GM12878 (cell line): Measurements from ENCODE around the gene UBXN4. TPM values are rescaled to one million over a fixed set of nuclear protein-coding genes. Genes with fewer than 3 reads are reported as not detected.

Source experiments
- ATAC-seq: fragments of 200-7000 bp; cut with Tn5 transposase; 3 replicates; pipeline ENCODE4 v1.9.1; 2020; ENCODE audit warnings: mild to moderate bottlenecking, moderate library complexity
- BruUV-seq: library from RNA; stranded (reverse); fragments of 400-500 nt; replicated peaks from 2 replicates; lab custom pipeline; 2021; lab: Mats Ljungman, UMichigan
- CTCF ChIA-PET: fragments of 300-600 bp; sonication (Branson Sonifier 250); formaldehyde crosslinking; extraction: SDS; loops from one replicate; lab custom pipeline; 2021; ENCODE audit warnings: inconsistent platforms; lab: Yijun Ruan, JAX
- POLR2A ChIA-PET: fragments of 350-600 bp; formaldehyde crosslinking; extraction: SDS; loops from one replicate; lab custom pipeline; 2021; ENCODE audit warnings: inconsistent platforms; lab: Charles Lee
- RAD21 ChIA-PET: fragments of 300-600 bp; sonication (Branson Sonifier 250); formaldehyde crosslinking; loops from one replicate; lab custom pipeline; 2023; ENCODE audit warnings: antibody characterized with exemption; ENCODE audit not compliant: unreplicated experiment; lab: Charles Lee
- SMC1A ChIA-PET: fragments of 300-600 bp; sonication (Branson Sonifier 250); formaldehyde crosslinking; loops from one replicate; lab custom pipeline; 2023; ENCODE audit not compliant: unreplicated experiment, uncharacterized antibody; lab: Charles Lee
- DNase-seq: peaks from one replicate; pipeline ENCODE4 v3.0.0-alpha.2; 2011; ENCODE audit warnings: low read depth, low spot score
- FAIRE-seq: peaks from 3 replicates; lab custom pipeline; 2011; peaks lifted over from hg19 to GRCh38; lab: Jason Lieb, UNC
- H2AFZ ChIP-seq: 2 replicates; pipeline ENCODE4 v1.6.0; 2011; ENCODE audit warnings: low read depth, low read length, control low read depth; ENCODE audit not compliant: control insufficient read depth
- H3K27ac ChIP-seq: 2 replicates; pipeline ENCODE4 v1.5.1; 2011; ENCODE audit warnings: control low read depth; ENCODE audit not compliant: control insufficient read depth, insufficient read depth
- H3K27me3 ChIP-seq, 2 experiments: replicated peaks in 1 of 2; 2 replicates each; pipeline versions ENCODE4 v1.6.0 to v1.6.1; 2011; ENCODE audit warnings: low read length in 1 of 2; ENCODE audit not compliant: control insufficient read depth in 2 of 2, insufficient read depth in 2 of 2
- H3K36me3 ChIP-seq, 2 experiments: 2 replicates each; pipeline ENCODE4 v1.5.1; 2011; ENCODE audit warnings: low read length in 1 of 2; ENCODE audit not compliant: control insufficient read depth in 2 of 2, insufficient read depth in 2 of 2
- H3K4me1 ChIP-seq: 2 replicates; pipeline ENCODE4 v1.6.1; 2011; ENCODE audit warnings: mild to moderate bottlenecking, low read length, moderate library complexity, mixed read lengths; ENCODE audit not compliant: control insufficient read depth, insufficient read depth
- H3K4me2 ChIP-seq: 2 replicates; pipeline ENCODE4 v1.6.0; 2011; ENCODE audit warnings: control low read depth; ENCODE audit not compliant: control insufficient read depth, insufficient read depth
- H3K4me3 ChIP-seq: fragments of 200-600 bp; sonication (generic); 2 replicates; pipeline ENCODE4 v1.5.1; 2016
- H3K79me2 ChIP-seq: 2 replicates; pipeline ENCODE4 v1.6.0; 2011; ENCODE audit warnings: low read length; ENCODE audit not compliant: control insufficient read depth, insufficient read depth
- H3K9ac ChIP-seq: 2 replicates; pipeline ENCODE4 v1.8.0; 2011; ENCODE audit warnings: low read length, control low read depth, mixed read lengths; ENCODE audit not compliant: control insufficient read depth, insufficient read depth
- H3K9me3 ChIP-seq: replicated peaks from 3 replicates; pipeline ENCODE4 v1.5.1; 2011; ENCODE audit warnings: mild to moderate bottlenecking, low read length; ENCODE audit not compliant: control insufficient read depth, insufficient read depth
- H4K20me1 ChIP-seq: 2 replicates; pipeline ENCODE4 v1.6.0; 2011; ENCODE audit not compliant: control insufficient read depth, insufficient read depth
- GATAD2B ChIP-seq: fragments of 450-650 bp; conservative IDR thresholded peaks from 2 replicates; pipeline ENCODE4 v1.6.1; 2017; ENCODE audit warnings: low read depth, mild to moderate bottlenecking, moderate library complexity
- IRF5 ChIP-seq: fragments of 450-650 bp; IDR thresholded peaks from 2 replicates; pipeline ENCODE4 v1.6.1; 2017; ENCODE audit warnings: borderline replicate concordance
- KDM1A ChIP-seq: fragments of 200-600 bp; sonication (generic); IDR thresholded peaks from 2 replicates; pipeline ENCODE4 v1.6.1; 2016; ENCODE audit warnings: borderline replicate concordance
- LARP7 ChIP-seq: fragments of 450-650 bp; IDR thresholded peaks from 2 replicates; pipeline ENCODE4 v1.6.1; 2017; ENCODE audit warnings: mild to moderate bottlenecking
- NBN ChIP-seq: fragments of 450-650 bp; IDR thresholded peaks from 2 replicates; pipeline ENCODE4 v1.6.1; 2016
- PAX5 ChIP-seq: IDR thresholded peaks from 2 replicates; pipeline ENCODE4 v1.6.1; 2011; ENCODE audit warnings: low read depth, low read length, borderline replicate concordance
- POLR2AphosphoS5 ChIP-seq: IDR thresholded peaks from 2 replicates; pipeline ENCODE4 v1.6.1; 2011; ENCODE audit warnings: mild to moderate bottlenecking, low read length, inconsistent platforms
- RELA ChIP-seq: fragments of 450-650 bp; IDR thresholded peaks from 2 replicates; pipeline ENCODE4 v1.8.0; 2014; ENCODE audit warnings: borderline replicate concordance; ENCODE audit not compliant: partially characterized antibody
- SKIL ChIP-seq: fragments of 450-650 bp; IDR thresholded peaks from 2 replicates; pipeline ENCODE4 v1.6.1; 2017; ENCODE audit warnings: mild to moderate bottlenecking, low read depth, inconsistent platforms; ENCODE audit not compliant: poor library complexity, severe bottlenecking
- TAF1 ChIP-seq: IDR thresholded peaks from 2 replicates; pipeline ENCODE4 v1.6.1; 2011; ENCODE audit warnings: mild to moderate bottlenecking, low read depth, low read length, borderline replicate concordance
- WRNIP1 ChIP-seq: IDR thresholded peaks from 2 replicates; pipeline ENCODE4 v1.6.1; 2011; ENCODE audit warnings: low read depth, low read length, improper control_type of control experiment, borderline replicate concordance
- ZSCAN29 ChIP-seq: fragments of 450-650 bp; IDR thresholded peaks from 2 replicates; pipeline ENCODE4 v1.6.1; 2017; ENCODE audit warnings: mild to moderate bottlenecking, moderate library complexity
- WGBS: methylation state at CpG from one replicate; pipeline ENCODE4 v1.1.6; 2016; ENCODE audit warnings: low lambda C conversion rate; ENCODE audit not compliant: insufficient replicate concordance, insufficient coverage; ENCODE audit errors: missing lambda C conversion rate; 5-methylcytosine and 5-hydroxymethylcytosine counted together
- in situ Hi-C: fragments of 300-500 bp; cut with MboI; formaldehyde crosslinking; loops from 9 replicates; pipeline ENCODE4 v1.14.3; 2018; ENCODE audit warnings: mixed read lengths
- intact Hi-C: fragments of 100-400 bp; cut with micrococcal nuclease; formaldehyde crosslinking; loops from one replicate; pipeline ENCODE4 v1.14.2; 2022; ENCODE audit not compliant: unreplicated experiment
- polyA plus RNA-seq, 11 experiments: library from polyadenylated mRNA; depleted of rRNA in 4 of 11; unstranded in 6 of 11; stranded (reverse) in 5 of 11; fragments of >200 nt; fragmentation: Nextera tagmentation in 4 of 11; fragmentation: Illumina TruSeq in 1 of 11; extraction: Ambion mirVana in 4 of 11; extraction: Trizol in 1 of 11; gene quantifications; 1 replicate in 1 of 11; 2 replicates in 10 of 11; pipeline versions ENCODE4 v1.2.1 to v1.2.3, GENCODE V29; 2011 to 2016; ENCODE audit warnings: inconsistent platforms in 2 of 11, missing spikeins in 2 of 11, low read depth in 1 of 11
- total RNA-seq, 4 experiments: library from RNA; depleted of rRNA in 3 of 4; stranded (reverse); fragments of >200 nt in 3 of 4; fragmentation: Illumina TruSeq in 1 of 4; extraction: Trizol in 1 of 4; gene quantifications; 2 replicates each; pipeline versions ENCODE4 v1.2.1 to v1.2.3, GENCODE V29; 2013 to 2021
- TF ChIP-seq, protein P1 (sequence below): IDR thresholded peaks from 2 replicates; pipeline ENCODE4 v1.6.1; 2011; ENCODE audit warnings: low read depth, low read length, improper control_type of control experiment, borderline replicate concordance
- TF ChIP-seq, protein P2 (sequence below): IDR thresholded peaks from 2 replicates; pipeline ENCODE4 v1.6.1; 2012; ENCODE audit warnings: mild to moderate bottlenecking, low read depth, low read length

UBXN4 gene
- total and polyA plus RNA-seq, 10 of the 15 experiments (the other 5 are each of a cell fraction or from before 2014, with no cell fraction given): 52.6 to 133 (median 71.9) TPM

DNA sequence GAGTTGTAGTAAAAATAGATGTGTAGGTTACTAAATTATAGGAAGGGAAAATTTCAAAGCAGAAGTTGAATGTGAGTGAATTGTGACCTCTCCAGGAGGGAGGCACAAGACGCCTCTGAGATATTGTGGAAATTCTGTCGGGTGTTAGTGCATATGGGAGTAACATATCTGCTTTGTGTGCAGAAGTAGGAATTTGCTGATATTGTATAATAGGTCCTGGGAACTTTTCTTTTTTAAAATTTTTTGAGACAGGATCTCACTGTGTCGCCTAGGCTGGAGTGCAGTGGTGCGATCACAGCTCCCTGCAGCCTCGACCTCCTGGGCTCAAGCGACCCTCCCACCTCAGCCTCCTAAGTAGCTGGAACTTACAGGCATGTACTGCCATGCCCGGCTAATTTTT is 34.7 kb downstream of the UBXN4 start (continued):
- no peak for TF ChIP-seq ZSCAN29

- Histone ChIP-seq H4K20me1 (no peaks in the 10 kb centered on the region), H3K4me3 (no peak overlapping the region), H3K9ac (no peak overlapping the region), H2AFZ (no peak overlapping the region), H3K79me2 (no peaks in the 10 kb centered on the region), H3K27ac (no peak overlapping the region), H3K4me1 (no peaks in the 10 kb centered on the region), H3K27me3 (no peaks in the 10 kb centered on the region), H3K36me3 (peaks cover 4 to 52% of the 10 kb centered on the region in 2 experiments), H3K9me3 (no peaks in the 10 kb centered on the region; the same call in 1 of the 3 replicates), H3K4me2 (no peak overlapping the region)
- FAIRE-seq (no peak), ATAC-seq (no peak), DNase-seq (no peak)
- ChIA-PET SMC1A (interaction anchor here (0.6 to 2.8 kb wide), 6 partner anchors 8 to 772 kb away, joined by 3 to 14 read pairs (median 4); no protein-coding TSS in a partner anchor), CTCF (interaction anchor here (0.9 to 4.8 kb wide), 6 partner anchors 10 to 73 kb away, joined by 3 to 40 read pairs (median 4); no protein-coding TSS in a partner anchor), POLR2A (no interaction called here), RAD21 (no interaction called here)
- in situ Hi-C loops (no loop called here), intact Hi-C loops (no loop called here)
- no TSS peak for BruUV-seq
- WGBS: 93% methylated on average over 2 of the region's 2 CpGs
- TF ChIP-seq SKIL (no peak), KDM1A (no peak), WRNIP1 (no peak), RELA (no peak), GATAD2B (no peak), POLR2AphosphoS5 (no peak), PAX5 (no peak), IRF5 (no peak), LARP7 (no peak), TAF1 (no peak), NBN (no peak)
- TF ChIP-seq, protein P1, sequence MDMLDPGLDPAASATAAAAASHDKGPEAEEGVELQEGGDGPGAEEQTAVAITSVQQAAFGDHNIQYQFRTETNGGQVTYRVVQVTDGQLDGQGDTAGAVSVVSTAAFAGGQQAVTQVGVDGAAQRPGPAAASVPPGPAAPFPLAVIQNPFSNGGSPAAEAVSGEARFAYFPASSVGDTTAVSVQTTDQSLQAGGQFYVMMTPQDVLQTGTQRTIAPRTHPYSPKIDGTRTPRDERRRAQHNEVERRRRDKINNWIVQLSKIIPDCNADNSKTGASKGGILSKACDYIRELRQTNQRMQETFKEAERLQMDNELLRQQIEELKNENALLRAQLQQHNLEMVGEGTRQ: no peak
- TF ChIP-seq, protein P2, sequence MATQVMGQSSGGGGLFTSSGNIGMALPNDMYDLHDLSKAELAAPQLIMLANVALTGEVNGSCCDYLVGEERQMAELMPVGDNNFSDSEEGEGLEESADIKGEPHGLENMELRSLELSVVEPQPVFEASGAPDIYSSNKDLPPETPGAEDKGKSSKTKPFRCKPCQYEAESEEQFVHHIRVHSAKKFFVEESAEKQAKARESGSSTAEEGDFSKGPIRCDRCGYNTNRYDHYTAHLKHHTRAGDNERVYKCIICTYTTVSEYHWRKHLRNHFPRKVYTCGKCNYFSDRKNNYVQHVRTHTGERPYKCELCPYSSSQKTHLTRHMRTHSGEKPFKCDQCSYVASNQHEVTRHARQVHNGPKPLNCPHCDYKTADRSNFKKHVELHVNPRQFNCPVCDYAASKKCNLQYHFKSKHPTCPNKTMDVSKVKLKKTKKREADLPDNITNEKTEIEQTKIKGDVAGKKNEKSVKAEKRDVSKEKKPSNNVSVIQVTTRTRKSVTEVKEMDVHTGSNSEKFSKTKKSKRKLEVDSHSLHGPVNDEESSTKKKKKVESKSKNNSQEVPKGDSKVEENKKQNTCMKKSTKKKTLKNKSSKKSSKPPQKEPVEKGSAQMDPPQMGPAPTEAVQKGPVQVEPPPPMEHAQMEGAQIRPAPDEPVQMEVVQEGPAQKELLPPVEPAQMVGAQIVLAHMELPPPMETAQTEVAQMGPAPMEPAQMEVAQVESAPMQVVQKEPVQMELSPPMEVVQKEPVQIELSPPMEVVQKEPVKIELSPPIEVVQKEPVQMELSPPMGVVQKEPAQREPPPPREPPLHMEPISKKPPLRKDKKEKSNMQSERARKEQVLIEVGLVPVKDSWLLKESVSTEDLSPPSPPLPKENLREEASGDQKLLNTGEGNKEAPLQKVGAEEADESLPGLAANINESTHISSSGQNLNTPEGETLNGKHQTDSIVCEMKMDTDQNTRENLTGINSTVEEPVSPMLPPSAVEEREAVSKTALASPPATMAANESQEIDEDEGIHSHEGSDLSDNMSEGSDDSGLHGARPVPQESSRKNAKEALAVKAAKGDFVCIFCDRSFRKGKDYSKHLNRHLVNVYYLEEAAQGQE: no peak
Measured at GRCh38 chr2:135782231-135782630, 40.6 kb downstream of the UBXN4 start.
